ENCODE measurements around the gene CSF3.

DNA sequence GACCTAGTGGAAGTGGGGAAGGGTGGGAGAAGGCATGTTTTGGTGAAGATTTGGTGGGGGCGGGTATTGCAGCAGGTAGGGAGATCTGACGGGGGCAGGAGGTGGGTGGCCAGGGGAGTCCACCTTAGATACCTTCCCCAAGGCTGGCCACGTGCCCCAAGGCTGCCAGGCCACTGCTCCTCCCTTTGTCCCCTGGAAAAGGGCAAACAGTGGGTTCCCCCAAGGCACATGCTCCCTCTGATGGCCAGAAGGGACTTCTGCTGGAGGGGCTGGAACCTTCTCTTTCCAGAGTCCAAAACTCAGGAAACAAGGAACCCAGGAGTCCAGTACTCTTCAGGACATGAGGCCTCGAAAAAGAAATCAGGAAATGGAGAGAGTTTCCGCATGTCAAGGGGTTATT is 40.8 kb upstream of the CSF3 start:
- TF ChIP-seq, protein P1, sequence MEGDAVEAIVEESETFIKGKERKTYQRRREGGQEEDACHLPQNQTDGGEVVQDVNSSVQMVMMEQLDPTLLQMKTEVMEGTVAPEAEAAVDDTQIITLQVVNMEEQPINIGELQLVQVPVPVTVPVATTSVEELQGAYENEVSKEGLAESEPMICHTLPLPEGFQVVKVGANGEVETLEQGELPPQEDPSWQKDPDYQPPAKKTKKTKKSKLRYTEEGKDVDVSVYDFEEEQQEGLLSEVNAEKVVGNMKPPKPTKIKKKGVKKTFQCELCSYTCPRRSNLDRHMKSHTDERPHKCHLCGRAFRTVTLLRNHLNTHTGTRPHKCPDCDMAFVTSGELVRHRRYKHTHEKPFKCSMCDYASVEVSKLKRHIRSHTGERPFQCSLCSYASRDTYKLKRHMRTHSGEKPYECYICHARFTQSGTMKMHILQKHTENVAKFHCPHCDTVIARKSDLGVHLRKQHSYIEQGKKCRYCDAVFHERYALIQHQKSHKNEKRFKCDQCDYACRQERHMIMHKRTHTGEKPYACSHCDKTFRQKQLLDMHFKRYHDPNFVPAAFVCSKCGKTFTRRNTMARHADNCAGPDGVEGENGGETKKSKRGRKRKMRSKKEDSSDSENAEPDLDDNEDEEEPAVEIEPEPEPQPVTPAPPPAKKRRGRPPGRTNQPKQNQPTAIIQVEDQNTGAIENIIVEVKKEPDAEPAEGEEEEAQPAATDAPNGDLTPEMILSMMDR (IDR thresholded peaks at IDR 0.05) = no peak
- no peak for TF ChIP-seq POLR2A (IDR thresholded peaks at IDR 0.05; ENCODE audit: low read depth)
